T-helper 2 cell (primary cell): ENCODE measurements around the gene TCERG1L.

Source experiments
- DNase-seq, 5 experiments: peaks; one replicate each; pipeline versions ENCODE4 v3.0.0 to v3.0.0-alpha.2; 2012 to 2022

The TCERG1L gene

DNA sequence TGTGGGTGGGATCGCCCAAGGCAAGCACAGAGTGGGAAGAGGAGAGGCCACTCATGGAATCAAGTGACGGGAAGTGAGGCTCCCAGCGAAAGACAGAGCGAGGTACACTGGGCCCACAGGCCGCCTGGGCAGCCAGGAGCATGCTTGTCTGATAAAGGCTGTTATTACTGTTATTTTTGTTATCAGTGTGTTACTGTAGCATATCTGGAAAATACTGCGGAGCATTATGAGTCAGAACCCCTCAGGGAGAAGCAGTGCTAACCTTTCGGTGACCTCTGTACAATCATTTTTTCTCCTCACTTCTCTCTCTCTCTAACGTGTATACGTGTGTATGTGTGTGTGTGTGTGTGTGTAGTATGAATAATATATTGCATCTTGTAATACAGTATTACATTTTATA, 3.8 kb upstream of the TCERG1L start:
- DNase-seq = peak in 1 of 5 experiments; percentile 46

DNA sequence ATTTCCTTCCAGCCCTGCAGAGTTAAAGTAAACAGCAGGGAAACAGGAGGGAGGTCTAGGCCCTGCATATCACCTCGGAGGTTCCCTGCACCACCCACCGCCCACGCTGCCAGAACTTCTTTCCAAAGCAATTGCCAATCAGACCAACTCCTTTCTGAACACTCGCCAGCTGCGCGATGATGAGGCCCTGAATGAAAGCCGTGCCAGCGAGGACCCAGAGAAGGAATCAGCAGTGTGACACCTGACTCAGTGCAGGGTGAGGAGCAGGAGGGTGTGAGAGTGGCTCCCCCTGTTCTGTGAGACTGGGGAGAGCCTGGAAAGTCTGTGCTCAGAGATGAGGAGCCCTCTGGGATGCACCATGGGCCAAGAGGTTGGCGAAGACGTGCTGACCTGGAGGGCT, 3.3 kb upstream of the TCERG1L start:
- no peak for DNase-seq

DNA sequence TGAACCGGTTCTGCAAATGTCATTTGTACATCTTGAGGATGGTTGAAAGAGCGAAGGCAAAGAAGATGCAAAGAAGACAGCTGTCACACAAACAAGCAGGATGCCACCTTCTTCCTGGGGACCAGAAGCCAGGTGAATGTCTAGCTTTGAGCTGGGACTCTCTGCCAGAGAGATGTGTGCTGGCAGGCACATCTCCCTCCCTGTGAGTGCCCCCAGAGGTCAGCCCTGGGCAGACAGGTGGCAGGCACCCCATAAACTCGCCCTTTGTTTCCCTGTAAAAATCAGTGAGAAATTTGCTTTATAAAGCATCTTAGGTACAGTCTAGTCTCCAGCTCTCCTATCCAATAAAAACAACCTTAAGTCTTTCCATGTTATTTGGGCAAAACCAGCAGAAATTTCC, 2.6 kb upstream of the TCERG1L start:
- DNase-seq = no peak

DNA sequence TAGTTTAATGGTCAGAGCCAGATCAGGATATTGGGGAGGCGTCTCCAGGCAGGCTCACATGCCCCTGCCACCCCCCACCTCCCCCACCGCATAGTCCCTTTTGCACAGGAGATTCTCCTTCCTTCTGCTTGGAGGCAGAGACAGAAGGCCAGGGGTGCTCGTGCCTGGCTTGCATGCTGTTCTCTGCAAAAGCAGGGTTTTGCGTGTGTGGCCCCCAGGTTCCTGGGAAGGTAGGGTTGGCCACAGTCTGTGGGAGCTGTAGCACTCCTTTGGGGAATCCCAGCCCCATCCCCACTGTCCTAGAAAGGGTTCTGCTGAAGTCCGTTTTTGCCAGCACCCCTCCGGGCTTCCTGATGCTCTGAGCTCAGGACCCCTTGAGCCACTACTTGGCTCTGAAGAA, 1.9 kb upstream of the TCERG1L start:
- no peak for DNase-seq

DNA sequence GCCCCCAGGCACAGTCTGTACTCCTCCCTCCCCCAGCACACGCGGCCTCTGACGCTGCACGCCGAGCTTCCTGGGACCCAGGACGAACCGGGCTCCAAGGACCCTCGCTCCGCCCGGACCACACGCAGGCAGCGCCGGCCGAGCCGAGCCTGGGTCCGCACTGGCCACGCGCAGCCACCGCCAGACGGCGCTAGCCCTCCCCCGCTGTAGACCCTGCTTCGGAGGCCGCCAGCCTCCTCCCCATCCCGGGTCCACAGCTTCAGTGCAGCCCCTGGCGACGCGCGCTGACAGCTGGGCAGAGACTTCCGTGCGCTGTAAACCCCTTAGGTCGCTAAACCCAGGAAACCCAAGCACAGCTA, 936 bp upstream of the TCERG1L start:
- DNase-seq = peak in 1 of 5 experiments; percentile 6

DNA sequence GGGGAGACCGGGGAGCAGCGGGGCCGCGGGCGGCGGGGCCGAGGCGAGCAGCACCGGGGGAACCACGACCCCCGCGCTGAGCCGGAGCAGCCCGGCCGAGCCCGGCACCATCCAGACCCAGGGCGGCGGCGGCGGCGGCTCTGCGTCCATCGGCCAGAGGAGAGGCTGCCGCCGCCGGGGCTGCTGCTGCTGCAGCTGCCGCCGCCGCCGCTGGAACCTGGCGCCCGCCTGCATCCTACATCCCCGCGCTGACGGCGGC, 190 bp downstream of the TCERG1L start:
- DNase-seq = no peak

DNA sequence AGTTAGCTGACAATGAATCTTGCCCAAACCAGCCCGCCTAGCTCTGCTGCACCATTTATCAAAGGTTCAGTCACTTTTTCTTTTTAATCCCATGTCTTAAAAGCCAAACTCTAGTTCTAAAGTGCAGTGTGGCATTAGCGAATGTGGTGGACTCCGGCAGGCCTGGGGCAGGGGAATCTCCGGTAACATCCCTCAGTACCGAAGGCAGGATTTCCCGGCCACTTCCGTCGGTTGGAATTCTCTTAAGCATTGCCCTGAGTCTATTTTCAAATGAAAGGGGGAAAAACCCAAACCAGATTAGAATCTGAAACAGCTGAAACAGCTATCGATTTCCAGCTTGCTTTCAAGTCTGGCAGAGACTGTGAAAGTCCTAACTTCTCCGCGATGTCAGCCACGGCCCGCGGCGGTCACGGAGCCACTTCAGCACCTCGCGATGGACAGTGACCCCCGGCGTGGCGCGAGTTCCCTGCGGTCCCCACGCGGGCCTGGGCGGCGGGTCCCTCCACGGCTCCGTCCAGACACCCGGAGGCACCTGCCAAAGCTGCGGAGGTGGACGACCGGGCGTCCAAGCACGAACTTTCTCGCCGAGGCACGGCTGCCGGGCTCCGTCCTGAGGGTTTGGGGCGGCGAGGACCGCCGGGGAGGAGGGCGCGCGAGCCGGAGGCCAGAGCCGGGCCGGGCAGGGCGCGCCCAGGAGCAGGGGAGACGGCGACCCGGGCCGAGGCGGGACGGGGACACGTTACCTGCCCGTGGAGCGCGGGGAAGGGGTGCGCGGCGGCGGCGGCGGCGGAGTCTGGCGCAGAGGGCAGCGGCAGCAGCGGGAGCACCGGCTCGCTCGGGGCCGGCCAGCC, 745 bp downstream of the TCERG1L start:
- no peak for DNase-seq

DNA sequence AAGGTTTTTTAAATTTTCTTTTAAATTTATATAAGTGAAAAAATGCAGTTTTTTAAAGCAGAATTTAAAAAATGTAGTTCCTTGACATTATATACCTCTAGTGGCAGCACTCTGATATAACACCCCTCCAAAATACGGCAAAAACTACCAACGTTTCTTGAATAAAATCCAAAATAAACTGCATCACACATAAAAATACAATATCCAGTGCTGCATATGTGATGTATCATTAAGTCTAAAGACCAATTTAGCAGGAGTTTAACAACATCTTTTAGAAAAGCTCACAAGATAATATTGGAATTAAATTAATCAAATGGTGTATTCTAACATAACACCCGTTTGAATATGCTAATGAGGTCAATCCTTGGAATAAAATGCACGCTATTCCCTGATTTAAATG, 1.4 kb downstream of the TCERG1L start:
- no peak for DNase-seq

DNA sequence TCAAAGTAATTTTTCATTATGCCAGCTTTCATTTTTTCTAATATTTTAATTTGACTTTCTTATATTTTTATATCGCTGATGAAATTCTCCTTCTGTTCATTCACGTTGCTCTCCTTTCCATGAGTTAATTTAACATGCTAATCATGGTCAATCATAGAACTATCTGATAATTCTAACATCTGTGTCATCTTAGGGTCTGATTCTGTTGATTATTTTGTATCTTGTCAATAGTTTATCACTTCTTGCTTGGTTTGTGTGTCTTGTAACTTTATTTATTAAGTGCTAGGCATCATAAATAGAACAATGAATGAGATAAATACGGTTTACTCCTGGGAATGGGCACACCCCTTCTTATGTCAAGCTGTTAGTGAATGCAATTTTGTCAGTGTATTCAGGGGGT, 11.0 kb downstream of the TCERG1L start:
- DNase-seq = no peak

DNA sequence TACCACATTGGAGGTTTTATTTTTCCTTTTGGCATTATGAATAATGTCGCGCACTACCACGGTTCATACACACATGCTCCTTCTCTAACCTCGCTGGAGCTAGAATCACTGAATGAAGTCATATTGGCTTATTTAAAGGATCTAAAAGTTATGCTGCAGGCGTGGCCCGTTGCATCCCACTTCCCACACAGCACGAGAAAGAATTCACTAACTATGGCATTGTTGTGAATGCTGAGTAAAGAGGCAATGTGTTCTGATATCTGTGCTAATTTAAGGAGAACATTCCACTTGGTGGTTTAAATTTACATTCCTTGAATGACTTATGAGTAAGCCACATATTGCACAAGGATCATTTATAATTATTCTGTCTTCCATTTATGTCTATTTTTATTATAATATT, 20.7 kb downstream of the TCERG1L start:
- no peak for DNase-seq

DNA sequence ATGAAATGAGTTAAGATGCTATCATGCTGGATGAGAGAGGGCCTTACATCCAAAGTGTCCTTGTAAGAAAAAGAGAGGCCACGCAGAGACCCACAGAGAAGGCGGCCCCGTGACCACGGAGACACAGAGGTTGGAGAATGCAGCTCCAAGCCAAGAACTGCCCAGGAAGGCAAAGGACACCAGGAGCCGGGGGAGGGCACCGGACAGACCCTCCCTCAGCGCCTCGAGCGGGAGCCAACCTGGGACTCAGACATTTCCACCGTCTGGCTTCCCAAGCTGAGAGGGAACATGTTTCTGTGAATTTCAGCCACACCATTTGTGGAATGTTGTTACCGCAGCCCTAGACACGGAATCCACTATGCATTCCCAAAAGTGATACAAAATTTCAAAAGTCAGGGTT, 22.9 kb downstream of the TCERG1L start:
- no peak for DNase-seq

DNA sequence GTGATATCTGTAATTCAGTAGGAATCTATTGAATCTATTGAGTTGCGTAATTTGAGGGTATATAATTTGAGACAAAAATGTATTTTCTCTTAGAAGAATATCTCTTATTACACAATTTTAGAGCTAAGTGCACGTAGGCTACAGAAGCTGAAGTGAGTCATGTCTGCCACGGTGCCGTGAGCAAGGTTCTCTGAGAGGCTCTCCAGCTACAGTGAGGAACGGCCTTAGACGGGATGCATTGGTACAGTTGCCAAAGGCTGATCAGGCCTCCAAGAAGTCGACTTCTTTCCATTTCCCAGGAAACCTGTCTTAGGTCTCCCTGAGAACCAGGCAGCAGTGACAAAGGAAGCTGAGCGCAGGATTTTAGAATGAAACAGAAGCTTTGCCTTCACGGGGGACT, 28.6 kb downstream of the TCERG1L start:
- DNase-seq = no peak

DNA sequence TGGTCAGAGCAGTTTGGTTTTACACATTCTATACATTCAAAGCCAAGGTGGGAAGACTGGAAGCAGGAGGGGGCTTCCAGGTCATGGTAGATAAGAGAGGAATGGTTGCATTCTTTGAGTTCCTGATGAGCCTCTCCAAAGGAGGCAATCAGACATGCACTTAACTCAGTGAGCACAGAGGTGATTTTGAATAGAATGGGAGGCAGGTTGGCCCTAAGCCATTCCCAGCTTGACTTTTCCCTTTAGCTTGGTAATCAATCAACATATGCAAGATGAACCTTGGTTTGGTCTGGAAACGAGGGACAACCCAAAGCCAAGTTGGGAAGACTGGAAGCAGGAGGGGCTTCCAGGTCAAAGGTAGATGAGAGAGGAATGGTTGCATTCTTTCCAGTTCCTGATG, 31.4 kb downstream of the TCERG1L start:
- DNase-seq = no peak

DNA sequence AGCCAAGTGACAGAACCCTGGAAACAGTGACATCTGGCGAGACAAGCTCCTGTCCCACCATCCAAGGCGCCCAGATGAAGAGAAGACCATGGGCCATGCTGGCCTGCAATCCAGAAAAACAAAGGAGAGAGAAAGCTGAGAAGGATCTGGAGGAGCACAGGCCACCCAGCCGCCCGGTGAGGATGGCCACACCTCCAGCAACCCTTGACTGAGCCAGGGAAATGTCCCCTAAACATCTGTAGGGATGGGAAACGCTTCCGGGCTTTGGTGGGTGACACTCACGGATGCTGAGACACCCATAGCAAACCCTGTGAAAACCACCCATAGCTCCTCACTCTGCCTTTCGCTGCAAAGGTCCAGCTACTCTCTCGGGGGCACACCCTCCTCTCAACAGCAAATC, 32.0 kb downstream of the TCERG1L start:
- no peak for DNase-seq

DNA sequence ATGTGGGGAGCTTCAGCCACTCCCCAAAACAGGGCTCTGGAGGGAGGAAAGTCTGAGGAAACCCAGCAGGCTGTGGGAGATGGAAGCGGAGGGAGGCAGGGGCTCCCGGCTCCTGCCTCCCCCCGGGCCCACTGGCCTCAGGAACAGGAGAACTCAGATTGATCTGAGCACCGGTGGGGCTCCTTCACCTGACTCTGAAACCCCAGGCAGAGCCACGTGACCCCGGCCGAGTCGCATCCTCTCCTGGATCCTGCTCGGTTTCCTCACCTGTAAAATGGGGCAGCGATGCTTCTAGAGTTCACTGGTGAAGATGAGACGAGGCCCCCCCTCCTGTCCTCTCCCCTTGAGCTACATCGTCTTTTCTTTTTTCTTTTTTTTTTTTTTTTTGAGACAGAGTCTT, 33.6 kb downstream of the TCERG1L start:
- DNase-seq = no peak

DNA sequence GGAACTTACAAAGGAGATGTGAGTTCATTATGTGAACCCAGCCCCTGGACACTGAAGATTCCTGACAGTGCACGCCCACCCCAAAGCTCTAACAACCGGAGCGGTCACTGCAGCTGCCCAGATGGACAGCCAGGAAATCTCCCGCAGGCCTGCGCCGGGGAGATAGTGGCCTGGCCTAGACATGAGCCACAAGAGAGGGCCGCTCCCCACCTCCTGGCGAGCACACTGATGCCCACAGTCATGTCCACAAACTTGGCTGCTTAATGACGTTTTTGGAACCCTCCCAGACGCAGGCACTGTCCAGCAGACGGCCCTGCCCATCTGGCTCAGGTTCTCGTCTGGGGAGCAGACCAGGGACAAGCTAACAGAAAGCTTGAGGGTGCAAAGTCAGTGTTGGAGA, 34.2 kb downstream of the TCERG1L start:
- DNase-seq = no peak

DNA sequence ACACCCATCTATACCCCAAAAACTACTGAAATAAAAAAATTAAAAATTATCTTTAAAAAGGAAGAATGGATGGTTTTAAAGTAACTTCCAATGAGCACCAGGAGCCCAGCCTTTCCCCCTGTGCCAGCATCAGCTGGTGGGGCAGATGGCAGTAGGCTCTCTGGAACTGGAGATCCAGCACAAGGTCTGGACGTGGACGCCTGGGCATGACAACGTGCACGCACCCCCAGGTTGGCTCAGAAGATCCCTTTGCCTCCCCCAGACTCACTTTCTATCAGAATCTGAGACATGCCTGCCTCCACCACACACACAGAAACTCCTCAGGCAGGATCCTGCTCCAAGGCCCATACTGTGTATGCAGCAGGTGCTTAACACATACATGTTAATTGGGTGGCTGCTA, 35.8 kb downstream of the TCERG1L start:
- no peak for DNase-seq

DNA sequence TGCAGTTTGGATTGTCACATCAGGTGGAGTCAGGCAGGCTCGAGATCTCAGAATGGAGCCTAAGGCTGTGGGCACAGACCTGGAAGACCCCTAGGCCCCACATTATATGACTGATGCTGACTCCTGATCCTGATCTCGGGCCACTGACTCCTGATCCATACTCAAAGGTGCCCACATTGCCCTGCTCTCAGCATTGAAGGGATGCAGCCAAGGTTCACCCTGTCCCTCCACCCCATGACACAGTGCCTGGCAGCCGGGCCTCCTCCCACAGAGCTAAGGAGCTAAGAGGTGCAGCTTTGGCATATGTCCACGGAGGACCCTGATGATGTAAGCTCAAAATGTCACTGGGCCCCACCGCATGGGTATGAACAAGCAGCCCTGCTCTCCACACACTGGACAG, 36.6 kb downstream of the TCERG1L start:
- no peak for DNase-seq

DNA sequence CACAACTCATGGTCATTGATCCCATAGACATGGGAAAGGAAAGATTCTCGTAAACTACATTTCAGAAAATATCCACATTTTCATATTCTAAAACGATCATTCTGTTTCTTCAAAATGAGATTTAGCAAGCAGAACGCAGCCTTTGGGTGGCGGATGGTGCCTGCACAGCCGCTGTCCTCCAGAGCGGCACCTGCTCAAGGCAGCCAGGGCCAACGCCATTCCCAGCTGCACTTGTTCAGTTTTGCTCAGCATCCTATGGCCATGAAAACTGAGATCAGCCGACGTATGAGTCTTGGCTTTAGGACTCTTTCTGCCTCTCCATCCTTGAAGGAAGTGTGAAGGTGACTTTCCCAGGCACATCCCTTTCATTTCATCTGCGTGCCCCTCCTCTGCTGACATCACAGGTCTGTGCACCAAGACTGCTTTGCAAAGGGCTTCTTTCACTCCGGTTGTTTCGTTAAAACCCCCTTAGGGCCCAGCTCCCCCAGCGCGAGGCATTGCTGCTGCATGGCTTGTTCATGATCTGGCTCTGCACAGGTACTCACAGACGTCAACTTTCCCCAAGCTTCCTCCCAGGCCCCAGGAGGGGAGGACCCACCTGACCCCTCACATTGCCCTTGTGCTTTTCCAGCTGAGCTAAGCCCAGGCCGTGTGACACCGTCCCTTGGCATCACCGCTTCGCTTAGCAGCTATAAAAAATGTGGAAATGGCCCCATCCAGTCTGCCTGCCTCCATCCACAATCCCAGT, 37.2 kb downstream of the TCERG1L start:
- DNase-seq = no peak

DNA sequence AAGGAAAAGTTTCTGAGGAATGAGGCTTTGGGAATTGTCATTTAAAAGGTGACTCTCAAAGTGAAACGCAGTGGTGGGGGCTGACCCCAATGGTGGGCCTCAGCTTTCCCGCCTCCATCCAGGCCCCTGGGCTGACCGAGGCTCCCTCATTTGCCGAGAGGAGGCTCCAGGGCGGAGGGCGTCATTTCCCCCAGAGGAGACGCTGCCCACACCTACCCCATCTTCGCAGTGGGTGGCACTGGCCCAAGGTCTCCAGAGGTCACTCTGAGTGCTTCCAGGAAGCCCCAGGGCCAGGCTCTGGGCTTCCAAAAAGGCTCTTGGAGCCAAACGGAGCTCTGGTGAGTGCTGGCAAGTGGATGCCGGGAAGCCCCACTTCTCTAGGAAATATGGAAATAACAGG, 38.0 kb downstream of the TCERG1L start:
- DNase-seq = no peak

DNA sequence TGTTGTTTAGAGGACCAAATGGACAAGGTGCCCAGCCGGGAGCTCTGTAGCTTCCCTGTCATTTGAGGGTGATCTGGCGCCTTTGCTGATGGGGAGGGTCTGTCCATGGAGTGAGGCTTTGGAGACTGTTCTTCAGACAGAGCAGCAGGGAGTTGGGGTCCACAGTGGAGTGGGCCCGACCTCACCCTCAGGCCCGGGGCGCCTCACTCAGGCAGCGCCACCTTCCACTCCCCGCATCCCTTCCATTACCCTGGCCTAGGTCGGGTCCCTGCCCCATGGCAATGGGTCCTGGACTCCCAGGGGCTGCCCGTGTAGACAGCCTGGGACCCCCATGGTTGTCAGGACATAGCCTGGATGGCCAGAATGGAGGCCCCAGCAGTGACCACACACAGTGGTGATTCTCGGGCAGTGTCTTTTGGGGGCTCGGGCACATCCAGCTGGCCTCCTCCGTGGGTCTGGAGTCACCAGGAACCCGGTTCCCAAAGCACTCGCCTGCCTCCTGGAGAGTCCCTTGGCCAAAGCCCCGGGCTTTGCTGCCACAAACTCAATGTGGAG, 38.5 kb downstream of the TCERG1L start:
- no peak for DNase-seq

DNA sequence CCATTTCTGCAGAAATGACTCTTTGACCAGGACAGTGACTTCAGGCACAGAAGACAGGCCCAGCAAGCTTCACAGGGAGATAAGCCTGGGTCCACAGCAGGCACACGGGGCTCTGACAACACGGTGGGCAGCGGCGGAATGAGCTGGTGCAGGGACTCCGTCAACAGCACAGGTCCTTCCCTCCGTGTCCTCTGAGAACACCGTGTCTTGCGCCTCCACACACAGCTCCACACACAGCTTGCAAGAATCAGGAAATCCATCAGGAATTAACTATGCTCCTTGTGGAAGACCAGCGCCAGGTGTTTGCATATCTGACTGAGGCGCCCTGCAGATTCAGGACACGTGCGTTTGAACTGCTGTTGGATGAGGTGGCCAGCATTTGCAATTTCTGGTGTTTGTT, 39.6 kb downstream of the TCERG1L start:
- no peak for DNase-seq

DNA sequence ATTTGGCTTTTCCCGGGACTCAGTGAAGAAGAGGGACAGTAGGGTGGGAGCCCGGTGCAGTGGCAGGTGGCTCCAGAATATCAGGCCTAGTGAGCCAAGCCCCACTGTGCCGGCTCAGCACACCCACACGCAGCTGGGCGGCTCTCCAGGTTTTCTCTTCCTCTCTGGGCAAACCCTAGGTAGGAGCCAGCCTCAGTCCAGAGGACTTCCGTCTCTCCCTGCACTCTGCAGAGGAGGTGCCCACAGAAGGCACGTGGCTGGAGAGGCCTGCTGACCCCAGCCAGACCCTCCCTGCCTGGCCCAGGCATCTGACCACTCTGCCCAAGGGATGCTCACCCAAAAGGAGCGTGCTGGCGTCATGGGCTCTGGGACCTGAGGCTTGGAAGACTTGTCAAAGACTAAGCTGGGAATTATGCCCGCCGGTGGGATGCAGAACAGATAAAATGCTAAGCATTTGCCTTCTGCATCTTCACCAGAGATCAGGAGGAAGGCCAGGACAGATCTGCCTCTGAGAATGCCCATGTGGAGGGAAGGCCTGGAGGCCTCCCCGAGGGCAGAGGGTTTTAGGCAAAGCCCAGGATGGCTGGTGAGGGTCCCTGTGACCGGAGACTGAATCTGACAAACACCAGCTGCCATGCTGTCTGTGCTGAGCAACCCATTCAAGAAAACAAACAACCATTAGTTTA, 40.2 kb downstream of the TCERG1L start:
- DNase-seq = no peak
